ENCODE results near the gene TANGO6.

TANGO6 gene

GRCh38 chr16:69064124-69064763 is 220.9 kb downstream of the TANGO6 start:
- no peaks in the 10 kb centered on the region for H3K9me3 ChIP-seq
- H3K36me3 ChIP-seq, result no peaks in the 10 kb centered on the region
- no peaks in the 10 kb centered on the region for H3K4me1 ChIP-seq
- no peak for DNase-seq
- TF ChIP-seq CTCF (IDR thresholded peaks at IDR 0.05; ENCODE audit: low read depth, low read length), result no peak
- H3K4me3 ChIP-seq (ENCODE audit: low read depth, low read length), result no peak overlapping the region
- no peaks in the 10 kb centered on the region for H3K27me3 ChIP-seq

- TF ChIP-seq CTCF (IDR thresholded peaks at IDR 0.05; ENCODE audit: low read depth, low read length), result no peak
- Histone ChIP-seq H3K27me3 (no peaks in the 10 kb centered on the region), H3K4me1 (no peaks in the 10 kb centered on the region), H3K9me3 (no peaks in the 10 kb centered on the region), H3K4me3 (ENCODE audit: low read depth, low read length) (no peak overlapping the region), H3K36me3 (no peaks in the 10 kb centered on the region)
- no peak for DNase-seq
These were observed 221.5 kb downstream of the TANGO6 start for GRCh38 chr16:69064764-69065313.

GRCh38 chr16:69069504-69069903 is 226.2 kb downstream of the TANGO6 start:
- no peak for TF ChIP-seq CTCF (IDR thresholded peaks at IDR 0.05; ENCODE audit: low read depth, low read length)
- no peaks in the 10 kb centered on the region for H3K4me1 ChIP-seq
- no peak for DNase-seq
- no peak overlapping the region for H3K4me3 ChIP-seq (ENCODE audit: low read depth, low read length)
- no peaks in the 10 kb centered on the region for H3K36me3 ChIP-seq
- H3K9me3 ChIP-seq, result no peaks in the 10 kb centered on the region
- H3K27me3 ChIP-seq, result no peaks in the 10 kb centered on the region

- H3K27me3 ChIP-seq, result no peaks in the 10 kb centered on the region
- no peaks in the 10 kb centered on the region for H3K36me3 ChIP-seq
- no peak for TF ChIP-seq CTCF (IDR thresholded peaks at IDR 0.05; ENCODE audit: low read depth, low read length)
- H3K9me3 ChIP-seq, result no peaks in the 10 kb centered on the region
- H3K4me1 ChIP-seq, result no peaks in the 10 kb centered on the region
- DNase-seq, result no peak
- H3K4me3 ChIP-seq (ENCODE audit: low read depth, low read length), result no peak overlapping the region
These were observed 227.7 kb downstream of the TANGO6 start for GRCh38 chr16:69071036-69071435.

DNA sequence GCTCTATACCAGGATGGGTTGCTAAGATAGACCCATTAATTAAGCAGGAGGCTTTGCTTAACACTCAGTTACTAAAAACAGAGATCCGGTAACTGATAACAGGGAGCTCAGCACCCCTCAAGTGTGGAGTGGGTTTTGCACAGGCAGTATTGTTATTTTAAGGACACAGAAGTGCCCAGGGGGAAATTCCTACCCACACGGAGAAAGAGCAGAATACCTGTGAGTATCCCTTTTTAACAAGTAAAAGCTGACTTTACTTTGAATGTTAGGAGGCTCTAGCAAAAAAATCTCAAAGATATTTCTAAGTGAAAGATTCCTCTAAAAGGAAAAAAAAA is 229.3 kb downstream of the TANGO6 start:
- no peak for TF ChIP-seq CTCF (IDR thresholded peaks at IDR 0.05; ENCODE audit: low read depth, low read length)
- no peaks in the 10 kb centered on the region for H3K36me3 ChIP-seq
- DNase-seq, result no peak
- no peaks in the 10 kb centered on the region for H3K9me3 ChIP-seq
- no peaks in the 10 kb centered on the region for H3K4me1 ChIP-seq
- H3K4me3 ChIP-seq (ENCODE audit: low read depth, low read length), result no peak overlapping the region
- H3K27me3 ChIP-seq, result no peaks in the 10 kb centered on the region

- Histone ChIP-seq H3K4me1 (no peaks in the 10 kb centered on the region), H3K4me3 (ENCODE audit: low read depth, low read length) (no peak overlapping the region), H3K36me3 (no peaks in the 10 kb centered on the region), H3K9me3 (no peaks in the 10 kb centered on the region), H3K27me3 (no peaks in the 10 kb centered on the region)
- TF ChIP-seq CTCF (IDR thresholded peaks at IDR 0.05; ENCODE audit: low read depth, low read length), result no peak
- no peak for DNase-seq
These were observed 229.9 kb downstream of the TANGO6 start for GRCh38 chr16:69073181-69073702.

All from BE2C (cell line).